ENCODE measurements around the gene MYT1. TPM values are rescaled to one million over a fixed set of nuclear protein-coding genes. Genes with fewer than 3 reads are reported as not detected.

Gene MYT1
- total RNA-seq, 1 experiment from 2014 or later = 7.1 TPM

DNA sequence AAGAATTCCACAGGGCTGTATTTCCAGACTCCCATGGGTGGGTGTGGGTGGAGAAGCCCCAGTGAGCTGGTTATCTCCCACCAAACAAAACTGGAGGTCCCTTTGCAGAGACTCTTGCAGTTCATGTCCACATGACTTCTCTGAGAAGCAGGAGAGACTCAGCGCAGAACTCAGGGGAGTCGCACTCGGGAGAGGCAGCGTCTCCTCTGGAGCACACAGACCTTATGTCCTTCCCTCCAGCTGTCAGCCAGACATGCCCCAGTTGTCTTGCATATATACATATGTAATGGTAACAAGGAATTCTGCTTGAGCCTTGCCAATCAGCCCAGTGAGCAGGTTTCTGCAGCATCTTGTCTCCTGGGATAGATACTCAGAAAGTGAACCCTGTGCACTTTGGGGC, 23.8 kb downstream of the MYT1 start:
- BruUV-seq (replicated peaks) = no TSS peak
- peaks cover 0 to 7% of the 10 kb centered on the region in 2 experiments; a peak in 1 of 4 replicates for H3K4me1 ChIP-seq (ENCODE audit: control insufficient read depth in 1 of 2, insufficient read depth in 2 of 2, low read length in 2 of 2)
- POLR2A ChIA-PET = no interaction called here
- H2AFZ ChIP-seq (ENCODE audit: low read depth, low read length, poor library complexity, severe bottlenecking) = no peak overlapping the region
- no peak overlapping the region for H3K9ac ChIP-seq (ENCODE audit: low read length)
- intact Hi-C loops (cut with micrococcal nuclease) = no loop called here
- no peaks in the 10 kb centered on the region for H3K9me2 ChIP-seq (ENCODE audit: insufficient read depth)
- no peak for ATAC-seq
- no peaks in the 10 kb centered on the region for H4K20me1 ChIP-seq (ENCODE audit: insufficient read depth)
- H3K27ac ChIP-seq (ENCODE audit: low read depth, low read length) = no peak overlapping the region
- H3K4me2 ChIP-seq (ENCODE audit: low read length) = no peak overlapping the region
- CTCF ChIA-PET = no interaction called here
- no peaks in the 10 kb centered on the region for H3K27me3 ChIP-seq (ENCODE audit: insufficient read depth, low read length)
- no peak for DNase-seq (ENCODE audit: low read depth, low spot score)
- TF ChIP-seq SIN3A (IDR thresholded peaks at IDR 0.05; ENCODE audit: low read depth) (no peak), POLR2A (IDR thresholded peaks at IDR 0.05; ENCODE audit: borderline replicate concordance, extremely low read depth, insufficient read depth, insufficient read length) (no peak), FOSL1 (IDR thresholded peaks at IDR 0.05; ENCODE audit: low read depth) (no peak), EZH2 (IDR thresholded peaks at IDR 0.05) (no peak), POLR2AphosphoS5 (IDR thresholded peaks at IDR 0.05; ENCODE audit: low read depth, low read length) (no peak), TCF7L2 (IDR thresholded peaks at IDR 0.05; ENCODE audit: borderline replicate concordance, extremely low read depth, insufficient read depth, insufficient read length) (no peak), ELF1 (IDR thresholded peaks at IDR 0.05; ENCODE audit: borderline replicate concordance, low read depth) (no peak), SP1 (IDR thresholded peaks at IDR 0.05; ENCODE audit: low read depth) (no peak), CBX3 (IDR thresholded peaks at IDR 0.05; ENCODE audit: low read depth) (no peak)
- TF ChIP-seq, protein P1, sequence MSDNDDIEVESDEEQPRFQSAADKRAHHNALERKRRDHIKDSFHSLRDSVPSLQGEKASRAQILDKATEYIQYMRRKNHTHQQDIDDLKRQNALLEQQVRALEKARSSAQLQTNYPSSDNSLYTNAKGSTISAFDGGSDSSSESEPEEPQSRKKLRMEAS (IDR thresholded peaks at IDR 0.05) = no peak
- H3K4me3 ChIP-seq (replicated peaks in 1 of 2; ENCODE audit: low read depth in 1 of 2, low read length in 2 of 2) = no peak overlapping the region
- H3K79me2 ChIP-seq (ENCODE audit: insufficient read depth, low read length) = no peaks in the 10 kb centered on the region
- peaks cover 0 to 11% of the 10 kb centered on the region in 2 experiments; a peak in 1 of 4 replicates for H3K9me3 ChIP-seq (ENCODE audit: control insufficient read depth in 1 of 2, insufficient read depth in 1 of 2, low read depth in 1 of 2, low read length in 2 of 2)
- H3K36me3 ChIP-seq (ENCODE audit: control insufficient read depth in 1 of 2, insufficient read depth in 2 of 2, low read length in 2 of 2) = no peaks in the 10 kb centered on the region
- RAD21 ChIA-PET (ENCODE audit: low non-redundant PET in 1 of 2, low total read pairs in 2 of 2, uncharacterized antibody in 2 of 2, unreplicated experiment in 2 of 2) = no interaction called here

DNA sequence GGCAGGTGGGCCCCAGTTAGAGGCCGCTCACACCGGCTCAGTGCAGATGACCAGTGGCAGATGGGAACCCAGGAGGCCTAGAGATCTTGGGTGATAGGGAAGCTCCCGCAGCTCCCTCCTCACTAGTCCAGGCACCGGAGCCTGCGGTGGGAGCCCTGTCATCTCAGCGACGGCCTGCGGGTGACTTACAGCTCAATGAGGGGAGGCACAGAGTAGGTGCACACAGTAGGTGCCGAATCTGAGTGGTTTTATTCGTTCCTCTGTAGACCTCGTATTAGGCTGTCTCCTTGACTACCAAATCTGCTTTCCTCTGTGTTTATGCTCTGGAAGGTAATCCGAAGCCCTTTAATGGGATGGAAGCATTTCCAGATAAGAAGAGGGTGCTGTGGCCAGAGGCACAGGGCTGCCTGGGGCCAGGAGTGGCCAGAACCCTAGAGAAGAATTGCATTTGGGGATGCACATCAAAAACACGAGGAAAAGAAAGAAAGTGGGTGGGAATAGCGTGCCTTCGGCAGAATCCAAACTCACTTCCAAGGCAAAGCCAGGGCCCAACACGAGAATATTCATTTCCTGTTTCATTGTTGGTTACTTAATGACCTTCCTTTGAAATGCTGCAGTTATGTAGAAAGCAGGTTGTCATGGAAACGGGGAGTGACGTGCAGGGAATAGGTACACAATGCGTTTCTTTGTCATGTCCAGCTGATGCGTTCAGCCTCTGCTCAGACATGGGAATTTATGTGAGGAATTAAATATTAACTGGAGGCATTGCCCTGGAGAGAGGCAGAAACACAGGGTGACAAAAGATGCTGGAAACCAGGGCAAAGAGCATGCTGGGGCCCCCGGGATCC, 24.7 kb downstream of the MYT1 start:
- no peak overlapping the region for H3K4me2 ChIP-seq (ENCODE audit: low read length)
- no peaks in the 10 kb centered on the region for H3K27me3 ChIP-seq (ENCODE audit: insufficient read depth, low read length)
- H3K9me2 ChIP-seq (ENCODE audit: insufficient read depth) = no peaks in the 10 kb centered on the region
- H3K36me3 ChIP-seq (ENCODE audit: control insufficient read depth in 1 of 2, insufficient read depth in 2 of 2, low read length in 2 of 2) = no peaks in the 10 kb centered on the region
- ATAC-seq = no peak
- H3K4me1 ChIP-seq (ENCODE audit: control insufficient read depth in 1 of 2, insufficient read depth in 2 of 2, low read length in 2 of 2) = peaks cover 0 to 7% of the 10 kb centered on the region in 2 experiments; a peak in 1 of 4 replicates
- H3K4me3 ChIP-seq (replicated peaks in 1 of 2; ENCODE audit: low read depth in 1 of 2, low read length in 2 of 2) = no peak overlapping the region
- peak; percentile 2 for DNase-seq (ENCODE audit: low read depth, low spot score)
- no peaks in the 10 kb centered on the region for H4K20me1 ChIP-seq (ENCODE audit: insufficient read depth)
- CTCF ChIA-PET = no interaction called here
- H3K27ac ChIP-seq (ENCODE audit: low read depth, low read length) = no peak overlapping the region
- no peaks in the 10 kb centered on the region for H3K79me2 ChIP-seq (ENCODE audit: insufficient read depth, low read length)
- H2AFZ ChIP-seq (ENCODE audit: low read depth, low read length, poor library complexity, severe bottlenecking) = no peak overlapping the region
- POLR2A ChIA-PET = no interaction called here
- no TSS peak for BruUV-seq (replicated peaks)
- RAD21 ChIA-PET (ENCODE audit: low non-redundant PET in 1 of 2, low total read pairs in 2 of 2, uncharacterized antibody in 2 of 2, unreplicated experiment in 2 of 2) = no interaction called here
- H3K9me3 ChIP-seq (ENCODE audit: control insufficient read depth in 1 of 2, insufficient read depth in 1 of 2, low read depth in 1 of 2, low read length in 2 of 2) = peaks cover 0 to 11% of the 10 kb centered on the region in 2 experiments; a peak in 1 of 4 replicates
- intact Hi-C loops (cut with micrococcal nuclease) = no loop called here
- H3K9ac ChIP-seq (ENCODE audit: low read length) = no peak overlapping the region
- TF ChIP-seq FOSL1 (IDR thresholded peaks at IDR 0.05; ENCODE audit: low read depth) (no peak), EZH2phosphoT487 (IDR thresholded peaks at IDR 0.05; ENCODE audit: borderline replicate concordance) (no peak), POLR2AphosphoS5 (IDR thresholded peaks at IDR 0.05; ENCODE audit: low read depth, low read length) (no peak), JUND (IDR thresholded peaks at IDR 0.05) (no peak), SRF (IDR thresholded peaks at IDR 0.05; ENCODE audit: low read depth) (no peak), ELF1 (IDR thresholded peaks at IDR 0.05; ENCODE audit: borderline replicate concordance, low read depth) (no peak), CBX3 (IDR thresholded peaks at IDR 0.05; ENCODE audit: low read depth) (no peak), EGR1 (IDR thresholded peaks at IDR 0.05; ENCODE audit: low read depth) (no peak), ATF3 (IDR thresholded peaks at IDR 0.05) (no peak), EZH2 (IDR thresholded peaks at IDR 0.05) (no peak), ZNF274 (IDR thresholded peaks at IDR 0.05; ENCODE audit: low read depth, low read length) (no peak), CEBPB (IDR thresholded peaks at IDR 0.05; ENCODE audit: low read depth) (no peak), REST (IDR thresholded peaks at IDR 0.05; ENCODE audit: low read depth) (no peak)

Data from HCT116 (cell line).